HG03342 (cell line): ENCODE results near the gene WDR27.

Experiments
- ATAC-seq: cut with Tn5 transposase; IDR thresholded peaks from one replicate; pipeline ENCODE4 v1.9.1; 2021; ENCODE audit warnings: mild to moderate bottlenecking, moderate library complexity; ENCODE audit not compliant: unreplicated experiment

The WDR27 gene

DNA sequence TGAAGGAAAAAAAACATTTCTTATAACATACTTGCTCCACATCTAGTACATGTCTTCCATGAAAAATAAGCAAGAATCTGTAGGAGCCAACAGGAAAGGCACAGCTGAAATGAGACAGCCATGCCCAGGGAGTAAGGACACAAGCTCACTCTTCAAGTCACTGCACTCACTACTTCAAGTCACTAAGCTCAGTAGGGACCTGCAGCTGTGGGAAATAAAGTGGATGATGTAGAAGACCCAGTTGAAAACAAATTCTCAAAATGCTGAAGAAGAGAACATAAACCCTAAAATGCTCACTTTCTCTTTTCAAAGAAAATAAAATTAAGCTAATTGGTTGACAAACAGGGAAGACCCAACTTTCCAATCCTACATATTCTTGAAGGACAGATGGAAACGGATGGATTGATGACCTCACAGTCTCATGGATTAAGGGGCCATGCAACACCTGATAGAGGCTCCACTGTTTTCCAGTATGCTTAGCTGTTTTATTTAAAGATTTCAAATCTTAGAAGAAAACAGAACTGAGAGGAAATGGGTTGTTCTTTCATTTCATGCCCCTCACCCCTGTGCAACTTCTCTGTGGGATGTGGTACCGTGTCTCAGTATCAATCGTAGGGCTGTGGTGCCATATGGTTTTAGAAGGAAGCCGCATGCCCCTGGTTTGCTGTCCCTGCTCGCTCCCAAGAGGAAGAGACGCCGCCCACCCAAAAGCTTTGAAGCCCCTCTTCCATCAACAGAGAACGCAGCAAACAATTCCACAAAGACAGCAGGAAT lies 133.3 kb downstream of the WDR27 start:
- no peak for ATAC-seq

DNA sequence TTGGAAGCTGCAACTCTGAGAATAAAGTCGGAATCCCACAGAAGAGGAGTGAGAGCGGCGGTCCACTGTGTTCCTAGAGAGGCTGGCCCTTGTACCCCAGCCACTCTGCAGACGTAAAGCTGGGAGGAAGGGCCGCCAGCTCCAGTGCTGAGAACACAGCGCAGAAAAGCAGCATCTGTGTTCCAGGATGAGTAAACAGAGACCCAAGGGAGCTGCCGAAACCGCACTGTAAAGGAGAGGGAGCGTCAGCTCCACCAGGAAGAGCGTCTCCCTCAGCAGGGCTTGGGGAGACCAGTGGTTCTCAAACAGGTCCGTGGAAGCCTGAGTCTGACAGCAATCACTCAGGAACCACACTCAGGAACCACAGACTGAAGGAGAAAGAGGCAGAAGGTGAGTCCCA lies 134.0 kb downstream of the WDR27 start:
- no peak for ATAC-seq

DNA sequence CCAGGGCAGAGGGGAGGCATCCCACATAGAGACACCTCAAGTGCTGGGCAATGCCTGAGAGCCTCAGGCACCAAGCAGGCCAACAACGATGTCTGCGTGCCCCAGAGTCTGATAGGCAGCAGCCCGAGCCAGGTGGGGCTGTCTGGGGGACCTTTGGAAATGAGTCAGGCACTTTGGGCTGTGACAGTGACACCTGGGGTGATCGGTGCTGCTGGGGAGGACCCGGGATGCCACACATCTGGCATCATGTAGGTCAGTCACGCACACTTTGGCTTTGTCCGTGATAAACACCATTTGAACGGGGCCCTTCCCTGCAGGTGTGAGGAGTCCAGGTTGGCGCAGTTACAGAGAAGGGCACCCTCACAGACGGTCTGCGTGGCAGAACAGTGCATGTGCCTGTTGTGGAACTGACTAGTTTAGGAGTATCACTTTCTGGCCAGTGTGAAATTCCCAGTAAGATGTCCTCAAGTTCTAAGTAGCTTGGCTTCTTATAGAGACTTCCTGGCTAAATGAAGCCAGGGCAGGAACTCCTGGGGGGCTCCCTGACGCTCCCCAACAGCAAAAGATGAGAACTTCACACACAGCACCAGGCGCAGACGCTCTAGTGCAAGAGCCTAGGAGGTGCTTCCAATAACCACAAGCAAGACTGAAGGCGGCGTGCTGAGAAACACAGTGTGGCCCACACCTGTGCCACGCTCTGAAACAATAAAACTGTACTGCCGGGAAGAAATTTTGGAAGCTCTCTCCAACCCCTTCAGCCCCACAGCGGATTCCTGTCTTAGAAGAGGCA lies 134.7 kb downstream of the WDR27 start:
- no peak for ATAC-seq

DNA sequence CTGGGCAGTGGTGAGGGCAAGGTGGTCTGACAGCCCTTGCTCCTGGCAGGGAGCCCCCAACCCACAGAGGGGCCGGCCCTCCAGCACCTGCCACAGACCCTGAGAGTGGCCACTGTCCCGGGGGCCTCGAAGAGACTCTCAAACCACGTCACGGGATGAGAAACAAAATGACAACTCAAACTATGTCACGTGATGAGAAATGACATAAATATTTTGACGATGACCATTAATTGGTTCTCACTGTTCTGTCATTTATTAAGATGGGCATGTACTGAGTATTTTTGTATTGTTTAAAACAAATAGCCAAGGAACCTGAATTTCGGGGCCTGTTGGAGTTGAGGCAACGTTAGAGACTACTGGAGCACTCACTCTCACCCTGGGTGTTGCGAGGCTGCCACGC lies 135.5 kb downstream of the WDR27 start:
- no peak for ATAC-seq

DNA sequence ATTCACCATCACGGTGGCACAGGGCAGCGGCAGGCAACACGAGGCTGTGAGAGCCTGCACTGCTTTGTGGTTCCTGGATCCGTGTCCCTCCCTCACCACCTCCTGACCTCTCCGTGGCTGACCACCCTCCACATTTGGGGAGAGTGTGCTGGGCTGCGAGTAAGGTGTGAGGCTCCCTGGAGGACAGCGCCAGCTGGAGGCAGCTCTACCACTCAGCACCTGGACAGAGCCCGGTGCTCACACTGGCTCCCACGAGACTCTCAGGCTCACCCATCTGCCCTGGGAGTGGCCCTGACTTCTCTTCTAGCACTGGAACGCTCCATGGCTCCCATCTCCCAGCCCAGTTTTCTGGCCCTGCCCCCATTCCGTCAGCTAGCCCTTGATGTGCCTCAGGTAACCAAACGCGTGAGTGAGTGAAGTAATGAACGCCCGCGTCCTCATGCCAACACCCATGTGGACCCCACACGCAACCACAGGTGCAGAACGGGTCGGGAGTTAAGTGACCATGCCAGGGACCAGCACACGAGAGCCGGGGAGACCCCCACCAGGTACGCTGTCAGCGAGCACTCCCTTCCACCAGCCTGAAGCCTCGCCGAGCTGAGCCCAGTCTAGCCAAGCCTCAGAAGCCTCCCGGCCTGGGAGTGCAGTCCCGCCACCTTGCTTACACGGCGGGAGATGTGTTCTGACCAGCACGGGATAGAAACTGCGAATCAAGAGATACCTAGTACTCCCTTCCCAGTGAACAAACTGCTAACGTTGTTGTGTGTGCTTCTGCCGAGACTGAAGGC lies 137.2 kb downstream of the WDR27 start:
- no peak for ATAC-seq

DNA sequence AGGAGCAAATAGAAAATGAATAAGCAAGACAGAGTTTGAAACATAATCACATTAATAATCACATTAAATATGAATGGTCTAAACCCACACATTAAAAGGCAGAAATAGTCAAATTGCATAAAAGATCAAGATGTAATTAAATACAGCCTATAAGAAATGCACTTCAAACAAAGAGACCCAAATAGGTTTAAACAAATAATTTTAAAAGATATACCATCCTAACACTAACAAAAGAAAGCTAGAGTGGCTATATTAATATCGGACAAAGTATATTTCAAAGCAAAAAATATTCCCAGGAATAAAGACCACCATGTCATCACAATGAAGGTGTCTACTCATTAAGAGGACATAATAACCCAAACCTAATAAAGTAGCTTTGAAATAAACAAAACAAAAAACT lies 140.2 kb downstream of the WDR27 start:
- ATAC-seq = no peak

DNA sequence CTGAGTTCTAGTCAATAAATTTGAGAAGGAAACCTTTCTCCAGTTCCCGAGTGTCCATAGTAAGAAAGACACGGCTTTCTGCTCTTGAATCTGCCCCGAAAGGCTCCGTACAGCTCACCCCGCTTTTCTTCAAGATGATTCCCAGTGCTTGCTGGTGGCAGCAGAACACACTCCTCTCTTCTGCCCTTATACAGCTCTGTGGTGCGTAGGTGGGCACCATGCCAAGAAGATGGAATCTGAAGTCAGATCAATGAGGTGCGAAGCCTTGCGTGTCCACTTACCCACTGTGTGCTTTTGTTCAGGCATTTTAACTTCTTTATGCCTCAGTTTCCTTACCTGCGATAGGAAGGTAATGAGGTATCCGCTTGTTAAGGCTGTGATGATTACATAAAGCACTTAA lies 142.2 kb downstream of the WDR27 start:
- ATAC-seq = no peak

DNA sequence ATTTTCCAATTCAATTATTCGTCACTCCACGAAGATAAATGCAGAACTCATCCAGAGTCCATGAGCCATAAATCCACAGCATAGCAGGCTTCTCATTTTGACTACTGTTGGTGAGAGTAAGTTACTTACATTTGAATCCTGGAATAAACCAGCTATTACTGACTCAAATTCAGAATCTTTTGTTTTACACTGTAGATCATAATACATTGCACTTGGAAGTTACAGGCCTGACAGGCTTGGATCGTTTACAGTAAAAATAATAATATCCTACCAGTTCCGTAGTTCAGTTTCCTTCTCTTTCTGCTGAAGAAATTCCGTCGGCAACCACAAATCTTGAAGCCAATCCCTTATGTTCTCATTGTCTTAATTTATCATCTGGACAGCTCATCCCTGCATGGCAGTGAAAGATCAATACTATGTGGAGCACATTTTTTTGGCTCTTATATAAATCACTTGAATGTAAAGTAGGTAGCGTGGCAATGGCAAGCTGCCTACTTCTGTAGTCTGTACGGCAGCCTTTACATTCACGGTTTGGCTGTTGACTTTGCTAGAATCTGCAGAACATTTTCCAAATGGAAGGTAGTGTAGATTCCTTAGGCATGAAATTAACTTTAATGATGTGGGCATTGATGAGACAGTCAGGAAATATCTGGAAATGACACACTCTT lies 142.9 kb downstream of the WDR27 start:
- no peak for ATAC-seq

DNA sequence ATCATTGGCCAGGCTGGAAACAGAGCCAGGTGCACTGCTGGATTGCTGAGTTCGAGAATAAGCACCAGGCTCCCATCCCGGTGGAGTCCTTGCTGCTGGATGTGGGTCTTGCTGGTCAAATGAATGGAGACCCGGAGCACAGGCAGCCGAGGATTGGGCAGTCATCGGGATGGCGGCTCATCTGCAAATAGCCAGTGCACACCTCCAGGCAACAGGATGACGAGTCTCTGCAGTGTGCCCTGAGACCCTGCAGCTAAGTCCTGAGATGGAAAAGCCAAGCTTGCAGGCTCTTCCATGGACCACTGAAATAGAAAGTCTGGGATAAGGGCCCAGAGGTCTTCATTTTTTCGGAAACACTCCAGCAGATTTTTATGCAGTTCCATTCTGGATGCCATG lies 143.5 kb downstream of the WDR27 start:
- no peak for ATAC-seq

DNA sequence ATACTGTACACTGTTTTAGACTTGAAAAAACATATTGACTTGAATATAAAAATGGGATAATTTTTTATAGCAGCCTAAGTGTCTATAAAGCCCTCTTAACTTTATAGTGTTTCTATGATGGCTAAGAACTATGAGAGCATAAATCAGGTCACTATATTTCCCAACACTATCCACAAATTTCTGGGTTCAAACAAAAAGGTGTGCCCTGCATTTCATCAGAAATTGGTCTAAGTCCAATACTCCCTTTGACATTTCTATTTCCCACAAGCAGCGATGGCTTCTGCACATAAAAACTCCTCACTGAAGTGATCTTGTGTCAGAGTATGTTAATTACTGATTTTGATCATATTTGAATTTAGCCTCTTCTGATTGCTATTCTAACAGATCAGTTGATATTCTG lies 143.9 kb downstream of the WDR27 start:
- ATAC-seq = no peak

DNA sequence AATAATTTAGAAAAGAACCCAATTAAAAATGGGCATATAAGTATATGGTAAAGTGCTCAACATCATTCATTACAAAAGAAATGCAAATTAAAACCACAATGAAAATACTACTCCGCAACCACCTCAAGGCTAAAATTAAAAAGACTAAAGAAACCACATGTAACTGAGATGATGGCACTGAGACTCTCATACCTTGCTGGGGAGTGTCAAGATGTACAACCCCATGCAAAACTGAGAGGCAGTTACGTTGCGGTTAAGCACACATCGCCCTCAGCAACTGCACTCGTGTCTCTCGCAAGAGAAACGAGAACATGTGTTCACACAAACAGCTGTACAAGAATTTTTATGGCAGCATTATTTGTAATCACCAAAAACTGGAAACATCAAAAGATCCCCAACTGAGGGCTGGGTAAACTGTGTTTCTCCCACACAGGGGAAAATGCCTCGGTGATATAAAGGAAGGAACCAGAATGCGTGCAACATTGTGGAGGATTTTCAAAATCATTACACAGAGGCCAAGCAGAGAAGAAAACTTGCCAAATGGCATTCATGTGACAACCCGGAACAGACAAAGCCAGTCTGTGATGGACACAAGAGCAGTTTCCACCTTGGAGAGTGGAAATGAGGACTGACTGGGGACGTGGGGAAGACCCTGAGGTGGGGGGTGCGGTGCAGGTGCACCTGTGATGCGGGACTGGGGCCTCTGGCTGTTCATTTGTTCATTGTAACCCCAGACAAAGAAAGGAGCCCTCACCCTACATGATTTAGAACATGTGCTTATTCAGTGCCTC lies 144.9 kb downstream of the WDR27 start:
- peak; percentile 100 for ATAC-seq

DNA sequence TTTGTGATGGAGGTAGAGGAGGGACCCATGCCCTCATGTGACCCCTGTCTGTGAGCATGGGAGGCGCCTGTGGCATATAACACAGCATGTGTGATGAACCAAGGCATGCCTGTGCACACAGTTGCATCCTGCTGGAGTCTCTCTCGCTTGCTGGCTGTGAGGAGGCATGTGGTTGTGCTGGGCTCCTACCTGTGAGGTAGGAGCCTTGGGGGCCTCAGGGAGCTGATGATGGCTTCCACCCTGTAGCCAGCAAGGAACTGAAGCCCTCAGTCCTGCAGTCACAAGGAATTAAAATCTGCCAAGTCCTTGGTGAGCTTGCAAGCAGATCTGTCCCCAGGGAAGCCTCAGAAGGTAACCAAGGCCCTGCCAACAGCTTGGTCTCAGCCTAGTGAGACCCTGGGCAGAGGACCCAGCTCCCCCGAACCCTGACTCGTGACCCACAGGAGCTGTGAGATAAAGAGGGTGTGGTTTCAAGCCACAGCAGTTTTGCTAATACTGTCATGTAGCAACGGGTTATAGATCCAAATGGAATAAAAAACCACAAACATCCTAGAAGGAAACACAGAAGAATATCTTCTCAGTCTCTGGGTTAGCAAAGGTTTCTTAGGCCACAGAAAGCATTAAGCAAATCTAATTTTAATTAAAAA lies 145.7 kb downstream of the WDR27 start:
- no peak for ATAC-seq

DNA sequence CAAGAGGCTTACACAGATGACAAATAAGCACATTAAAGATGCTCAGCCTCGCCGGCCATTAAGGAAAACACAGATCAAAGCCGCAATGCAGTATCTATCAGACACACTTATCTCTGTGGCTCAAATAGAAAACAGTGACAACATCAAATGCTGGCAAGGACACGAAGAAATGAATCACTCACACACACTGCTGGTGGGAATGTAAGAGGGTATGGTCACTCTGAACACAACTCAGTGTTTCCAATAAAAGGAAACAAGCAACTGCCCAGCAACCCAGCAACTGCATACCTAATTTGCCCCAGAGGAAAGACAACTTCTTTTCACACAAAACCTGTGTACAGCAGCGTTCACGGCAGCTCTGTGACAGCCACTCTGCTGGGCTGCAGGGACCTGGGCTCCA lies 155.8 kb downstream of the WDR27 start:
- no peak for ATAC-seq

DNA sequence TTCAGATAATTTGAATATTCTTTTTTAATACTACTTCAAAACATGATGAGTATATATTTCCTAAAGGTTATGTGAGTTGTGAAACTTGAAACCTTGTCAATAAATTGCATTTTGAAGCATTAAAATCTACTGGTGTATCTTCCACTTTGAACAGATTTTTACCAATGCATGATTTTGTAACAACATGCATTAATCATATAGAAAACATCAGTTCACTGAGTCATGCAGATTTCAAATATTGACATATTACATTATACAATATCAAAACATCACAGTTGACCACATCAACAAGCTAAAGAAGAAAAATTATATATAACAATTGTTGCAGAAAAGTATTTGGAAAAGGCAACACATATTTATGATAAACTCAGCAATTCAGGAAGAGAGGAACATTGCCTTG lies 158.1 kb downstream of the WDR27 start:
- no peak for ATAC-seq

DNA sequence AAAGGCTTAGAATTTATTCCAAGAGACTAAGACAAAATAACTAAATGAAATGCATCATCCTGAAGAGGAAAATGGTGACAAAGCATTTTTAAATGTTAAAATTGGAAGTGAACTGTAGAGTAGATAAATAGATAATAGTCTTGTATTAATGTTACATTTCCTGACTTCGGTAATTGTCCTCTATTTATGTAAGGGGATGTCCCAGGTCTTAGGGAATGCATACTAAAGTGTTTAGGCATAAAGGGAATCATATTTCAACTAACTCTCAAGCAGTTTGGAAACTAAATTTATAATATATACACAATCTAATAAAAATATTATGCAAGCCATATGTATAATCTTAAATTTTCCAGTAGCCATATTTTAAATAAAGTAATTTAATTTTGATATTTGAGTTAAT lies 159.3 kb downstream of the WDR27 start:
- ATAC-seq = no peak

DNA sequence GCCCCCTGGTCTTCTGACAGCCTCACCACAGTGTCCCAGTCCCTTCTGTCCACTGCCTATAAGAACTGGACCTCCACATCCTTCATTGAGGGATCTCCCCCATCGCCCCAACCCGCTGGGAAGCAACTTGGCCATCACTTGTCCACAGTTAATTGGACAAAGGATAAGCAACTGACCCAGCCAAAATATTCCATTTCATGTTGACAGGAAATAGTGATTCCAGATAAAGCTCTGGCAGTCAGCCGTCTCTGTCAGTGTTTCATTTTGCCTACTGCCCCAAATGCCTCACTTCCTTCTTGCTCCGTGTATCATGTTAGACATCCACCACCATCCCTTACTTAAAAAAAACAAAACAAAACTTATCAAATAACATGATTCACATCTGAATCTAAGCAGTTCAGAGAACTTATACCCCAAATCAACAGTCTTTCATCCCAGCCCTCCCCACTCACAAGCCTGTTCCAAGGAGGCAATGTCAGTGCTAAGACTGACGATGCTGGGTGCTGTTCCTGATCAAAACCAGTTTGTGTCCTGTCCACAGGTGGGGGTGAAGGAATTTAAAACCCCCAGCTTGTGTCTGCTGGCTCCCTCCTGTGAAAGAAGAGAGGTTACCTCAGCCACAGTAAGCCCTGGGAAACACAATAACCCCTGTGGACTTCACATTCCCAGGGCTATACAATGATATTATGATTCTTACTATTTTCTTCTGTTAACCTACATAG lies 162.5 kb downstream of the WDR27 start:
- ATAC-seq = no peak

DNA sequence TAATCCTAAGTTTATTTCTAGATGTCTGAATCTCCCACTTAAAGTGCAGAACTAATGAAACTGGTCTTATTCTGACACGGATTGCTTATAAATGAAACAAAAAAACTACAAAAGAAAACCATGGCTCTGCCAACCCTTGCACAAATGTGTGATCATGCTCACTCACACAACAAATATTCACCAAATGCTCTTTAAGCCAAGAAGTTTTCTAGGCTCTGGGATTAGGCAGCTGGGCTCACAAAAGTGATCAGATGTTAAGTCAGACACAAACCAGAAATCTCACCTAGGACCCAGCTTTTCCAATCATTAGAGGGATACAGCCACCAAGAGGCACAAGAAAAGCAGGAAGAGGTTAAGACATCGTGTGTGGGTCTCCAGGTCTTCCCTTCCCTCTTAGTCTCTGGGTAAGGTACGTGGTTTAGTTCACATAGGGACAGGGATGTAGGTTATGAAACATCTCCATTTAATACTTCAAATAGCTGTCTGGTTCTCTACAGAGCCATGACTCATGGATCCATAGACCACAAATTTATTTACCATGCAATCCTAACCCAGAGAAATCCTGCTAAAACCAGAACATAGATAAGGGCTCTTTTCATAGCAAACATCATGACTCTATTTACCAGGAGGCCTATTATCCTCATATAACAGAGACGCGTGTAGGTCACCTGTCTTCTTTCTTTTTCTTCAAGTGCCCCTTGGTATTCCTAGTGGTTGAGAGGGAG lies 165.2 kb downstream of the WDR27 start:
- ATAC-seq = no peak

DNA sequence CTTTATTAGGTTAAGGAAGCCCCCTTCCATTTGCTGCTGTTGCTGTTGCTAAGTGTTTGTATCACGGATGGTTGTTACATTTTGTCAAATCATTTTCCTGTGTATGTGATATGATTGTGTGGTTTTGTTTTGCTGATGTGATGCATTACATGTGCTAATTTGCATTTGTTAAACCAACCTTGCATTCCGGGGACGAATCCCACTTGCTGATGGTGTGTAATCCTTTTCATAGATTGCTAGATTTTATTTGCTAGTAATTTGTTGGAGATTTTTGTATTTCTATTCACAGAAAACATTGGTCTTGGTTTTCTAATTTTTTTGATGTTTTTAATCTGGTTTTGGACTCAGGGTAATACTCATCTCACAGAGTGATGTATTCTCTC lies 167.8 kb downstream of the WDR27 start:
- no peak for ATAC-seq
